OCI-LY3 (cell line): ENCODE data around the gene RABIF.
"Not testable (repeated sequence)": the region's sequence is repeated elsewhere in the genome, so short reads cannot be mapped to it uniquely, and the experiment has no call there.

Experiments
- H2AFZ ChIP-seq: fragments of 200-600, 300-600 bp; shearing (Covaris generic); 2 replicates; pipeline ENCODE4 v1.6.0; 2014; ENCODE audit warnings: antibody characterized with exemption, low read depth, low read length
- H3K27ac ChIP-seq: fragments of 200-600, 300-600 bp; sonication (generic); 2 replicates; pipeline ENCODE4 v1.5.1; 2014; ENCODE audit warnings: mild to moderate bottlenecking, low read length, moderate library complexity, mixed read lengths
- H3K27me3 ChIP-seq: fragments of 200-600, 300-600 bp; sonication (generic); 2 replicates; pipeline ENCODE4 v1.6.1; 2014; ENCODE audit warnings: low read depth, low read length, mixed read lengths
- H3K36me3 ChIP-seq: fragments of 200-600, 300-600 bp; sonication (generic); replicated peaks from 2 replicates; pipeline ENCODE3; 2014; ENCODE audit warnings: low read depth, low read length, mixed read lengths
- H3K4me1 ChIP-seq: fragments of 300-600, 200-600 bp; sonication (generic); 2 replicates; pipeline ENCODE4 v1.6.1; 2014; ENCODE audit warnings: low read length, mixed read lengths
- H3K4me2 ChIP-seq: fragments of 200-600, 300-600 bp; sonication (generic); 2 replicates; pipeline ENCODE4 v1.6.1; 2014; ENCODE audit warnings: low read length, mixed read lengths
- H3K4me3 ChIP-seq: fragments of 300-600, 200-600 bp; sonication (generic); 2 replicates; pipeline ENCODE4 v1.5.1; 2014; ENCODE audit warnings: antibody characterized with exemption, mild to moderate bottlenecking, low read length, moderate library complexity
- H3K79me2 ChIP-seq: fragments of 300-600, 200-600 bp; shearing (Covaris generic); 2 replicates; pipeline ENCODE4 v1.6.1; 2014; ENCODE audit warnings: mild to moderate bottlenecking, low read length, mixed read lengths
- H3K9ac ChIP-seq: fragments of 300-600, 200-600 bp; shearing (Covaris generic); 2 replicates; pipeline ENCODE4 v1.6.0; 2014; ENCODE audit warnings: mild to moderate bottlenecking, low read length, moderate library complexity
- H3K9me3 ChIP-seq: fragments of 200-600, 300-600 bp; shearing (Covaris generic); 2 replicates; pipeline ENCODE4 v1.6.1; 2014; ENCODE audit warnings: low read length, mixed read lengths; ENCODE audit not compliant: insufficient read depth
- H4K20me1 ChIP-seq: fragments of 200-600, 300-600 bp; sonication (generic); 2 replicates; pipeline ENCODE4 v1.6.1; 2016; ENCODE audit warnings: low read length, mixed read lengths; ENCODE audit not compliant: insufficient read depth
- CTCF ChIP-seq: fragments of 200-600, 300-600 bp; sonication (generic); IDR thresholded peaks from 2 replicates; pipeline ENCODE4 v1.5.1; 2014; ENCODE audit warnings: antibody characterized with exemption, low read length, low read depth
- EZH2phosphoT487 ChIP-seq: fragments of 200-600 bp; shearing (Covaris generic); IDR thresholded peaks from 2 replicates; pipeline ENCODE4 v1.6.1; 2018; ENCODE audit warnings: antibody characterized with exemption, mixed run types, low read depth

The RABIF gene

GRCh38 chr1:202888531-202889360, at the start of gene RABIF:
Gene RABIF, minus strand, starts transcription at chr1:202889149. Its CDS starts 51 bp downstream, at chr1:202889098.
- no peaks in the 10 kb centered on the region for H3K27me3 ChIP-seq
- peaks cover 17% of the 10 kb centered on the region for H3K36me3 ChIP-seq
- no peaks in the 10 kb centered on the region for H4K20me1 ChIP-seq
- H3K4me1 ChIP-seq, result peaks cover 11% of the 10 kb centered on the region
- peaks cover 3% of the 10 kb centered on the region; the same call in 1 of the 2 replicates for H3K79me2 ChIP-seq
- peak within 1 kb of the TSS; percentile 76 for H3K9ac ChIP-seq
- peak within 1 kb of the TSS; percentile 78 for H2AFZ ChIP-seq
- TF ChIP-seq CTCF (no peak; the same call in 1 of the 2 replicates), EZH2phosphoT487 (no peak)
- peak within 1 kb of the TSS; percentile 81 for H3K4me3 ChIP-seq
- no peaks in the 10 kb centered on the region for H3K9me3 ChIP-seq
- H3K27ac ChIP-seq, result peak within 1 kb of the TSS; percentile 82
- peak within 1 kb of the TSS; percentile 71 for H3K4me2 ChIP-seq

- Histone ChIP-seq H2AFZ (no peak overlapping the region), H3K4me1 (no peaks in the 10 kb centered on the region), H3K27me3 (no peaks in the 10 kb centered on the region), H3K9me3 (no peaks in the 10 kb centered on the region), H3K36me3 (peaks cover 28% of the 10 kb centered on the region), H3K4me2 (no peak overlapping the region), H3K27ac (no peak overlapping the region), H3K4me3 (no peak overlapping the region), H3K79me2 (no peaks in the 10 kb centered on the region), H4K20me1 (no peaks in the 10 kb centered on the region), H3K9ac (no peak overlapping the region)
- no peak for TF ChIP-seq EZH2phosphoT487
- no peak for TF ChIP-seq CTCF
Measured at GRCh38 chr1:202938287-202938925, 49.5 kb upstream of the RABIF start.

- not testable (repeated sequence) for H3K27me3 ChIP-seq, H3K4me3 ChIP-seq, H3K79me2 ChIP-seq, H4K20me1 ChIP-seq, H3K4me2 ChIP-seq, H3K9me3 ChIP-seq, H3K4me1 ChIP-seq, H2AFZ ChIP-seq, H3K9ac ChIP-seq, H3K27ac ChIP-seq
- peaks cover 14% of the 10 kb centered on the region for H3K36me3 ChIP-seq
Measured at GRCh38 chr1:202936409-202936808, 47.5 kb upstream of the RABIF start.

GRCh38 chr1:202935844-202936243, 46.9 kb upstream of the RABIF start:
- Histone ChIP-seq H2AFZ (no peak overlapping the region), H3K4me3 (no peak overlapping the region), H3K9me3 (no peaks in the 10 kb centered on the region), H3K27me3 (no peaks in the 10 kb centered on the region), H3K9ac (no peak overlapping the region), H3K4me2 (no peak overlapping the region), H3K36me3 (peaks cover 8% of the 10 kb centered on the region), H4K20me1 (no peaks in the 10 kb centered on the region), H3K79me2 (no peaks in the 10 kb centered on the region), H3K4me1 (no peaks in the 10 kb centered on the region), H3K27ac (no peak overlapping the region)
- TF ChIP-seq EZH2phosphoT487 (no peak), CTCF (no peak)
